GM23338 (cell line): ENCODE measurements around the gene CRTC3. TPM values are rescaled to one million over a fixed set of nuclear protein-coding genes. Genes with fewer than 3 reads are reported as not detected.

Experiments used
- ATAC-seq: fragments of 200-7000 bp; cut with Tn5 transposase; 3 replicates; pipeline ENCODE4 v1.9.1; 2020
- DNase-seq: peaks from one replicate; pipeline ENCODE4 v3.0.0-alpha.2; 2015; ENCODE audit warnings: low spot score
- H2AFZ ChIP-seq: fragments of 200-600 bp; sonication (generic); 2 replicates; pipeline ENCODE4 v1.8.0; 2016; ENCODE audit warnings: antibody characterized with exemption, mild to moderate bottlenecking, moderate library complexity
- H3F3A ChIP-seq: fragments of 200-600 bp; sonication (generic); replicated peaks from 2 replicates; pipeline ENCODE4 v1.8.0; 2017; ENCODE audit warnings: antibody characterized with exemption, mixed run types, low read depth
- H3K27ac ChIP-seq: fragments of 200-600 bp; sonication (generic); 2 replicates; pipeline ENCODE4 v1.6.1; 2016; ENCODE audit warnings: low read depth
- H3K27me3 ChIP-seq: fragments of 200-600 bp; sonication (generic); 2 replicates; pipeline ENCODE4 v1.8.0; 2016; ENCODE audit warnings: mild to moderate bottlenecking, mixed run types, moderate library complexity; ENCODE audit not compliant: insufficient read depth
- H3K36me3 ChIP-seq: fragments of 200-600 bp; sonication (generic); 2 replicates; pipeline ENCODE4 v1.8.0; 2016; ENCODE audit warnings: mild to moderate bottlenecking; ENCODE audit not compliant: insufficient read depth
- H3K4me1 ChIP-seq: fragments of 200-600 bp; sonication (generic); 2 replicates; pipeline ENCODE4 v1.8.0; 2016; ENCODE audit warnings: mild to moderate bottlenecking, moderate library complexity; ENCODE audit not compliant: insufficient read depth
- H3K4me2 ChIP-seq: fragments of 200-600 bp; sonication (generic); 2 replicates; pipeline ENCODE4 v1.7.1; 2017; ENCODE audit warnings: mixed run types
- H3K4me3 ChIP-seq: fragments of 200-600 bp; sonication (generic); 2 replicates; pipeline ENCODE4 v1.6.1; 2016; ENCODE audit warnings: mixed run types
- H3K79me2 ChIP-seq: fragments of 200-600 bp; sonication (generic); replicated peaks from 2 replicates; pipeline ENCODE4 v1.8.0; 2017; ENCODE audit warnings: mild to moderate bottlenecking; ENCODE audit not compliant: insufficient read depth
- H3K9me2 ChIP-seq: fragments of 200-600 bp; sonication (generic); 2 replicates; pipeline ENCODE4 v1.8.0; 2017; ENCODE audit not compliant: insufficient read depth
- H4K20me1 ChIP-seq: fragments of 200-600 bp; sonication (generic); replicated peaks from 2 replicates; pipeline ENCODE4 v1.8.0; 2017; ENCODE audit warnings: mild to moderate bottlenecking; ENCODE audit not compliant: insufficient read depth
- H3K27ac Mint-ChIP-seq: 2 replicates; pipeline ENCODE4 v1.8.0; 2020; ENCODE audit warnings: inconsistent platforms, mild to moderate bottlenecking, moderate library complexity, mixed read lengths
- H3K27me3 Mint-ChIP-seq: 3 replicates; pipeline ENCODE4 v1.8.0; 2022; ENCODE audit warnings: low read depth, mild to moderate bottlenecking, moderate library complexity, mixed read lengths, inconsistent platforms; ENCODE audit not compliant: insufficient read depth, poor library complexity
- H3K36me3 Mint-ChIP-seq: 3 replicates; pipeline ENCODE4 v1.8.0; 2021; ENCODE audit warnings: low read depth, mild to moderate bottlenecking, inconsistent platforms, moderate library complexity, mixed read lengths
- H3K4me1 Mint-ChIP-seq: 3 replicates; pipeline ENCODE4 v1.8.0; 2020; ENCODE audit warnings: mild to moderate bottlenecking, inconsistent platforms, mixed read lengths
- H3K4me3 Mint-ChIP-seq: 3 replicates; pipeline ENCODE4 v1.8.0; 2021; ENCODE audit warnings: moderate library complexity, mild to moderate bottlenecking, inconsistent platforms, mixed read lengths
- H3K9me3 Mint-ChIP-seq: 3 replicates; pipeline ENCODE4 v1.8.0; 2020; ENCODE audit warnings: moderate library complexity, mild to moderate bottlenecking, inconsistent platforms, mixed read lengths
- CREB1 ChIP-seq: fragments of 250-450 bp; sonication (Bioruptor Pico); IDR thresholded peaks from 2 replicates; pipeline ENCODE4 v1.5.0; 2020; ENCODE audit warnings: low read depth, mild to moderate bottlenecking, moderate library complexity
- CTCF ChIP-seq, 2 experiments: fragments of 200-600 bp in 1 of 2; sonication (generic) in 1 of 2; conservative IDR thresholded peaks; 2 replicates each; pipeline versions ENCODE4 v1.5.1 to v1.6.1; 2016 to 2017; ENCODE audit warnings: antibody characterized with exemption in 2 of 2, low read depth in 2 of 2, mild to moderate bottlenecking in 2 of 2, moderate library complexity in 1 of 2
- ETS1 ChIP-seq: IDR thresholded peaks from 2 replicates; pipeline ENCODE4 v1.6.1; 2016; ENCODE audit warnings: antibody characterized with exemption
- EZH2 ChIP-seq: fragments of 200-600 bp; sonication (generic); IDR thresholded peaks from one replicate; pipeline ENCODE4 v1.8.0; 2017; ENCODE audit warnings: antibody characterized with exemption, mild to moderate bottlenecking, low read depth; ENCODE audit not compliant: unreplicated experiment
- EZH2phosphoT487 ChIP-seq: fragments of 200-600 bp; sonication (generic); IDR thresholded peaks from one replicate; pipeline ENCODE4 v1.8.1; 2018; ENCODE audit warnings: antibody characterized with exemption; ENCODE audit not compliant: unreplicated experiment
- JUNB ChIP-seq: IDR thresholded peaks from one replicate; pipeline ENCODE4 v1.6.1; 2016; ENCODE audit warnings: antibody characterized with exemption; ENCODE audit not compliant: unreplicated experiment
- NANOG ChIP-seq: IDR thresholded peaks from 2 replicates; pipeline ENCODE4 v1.6.1; 2016; ENCODE audit warnings: antibody characterized with exemption, borderline replicate concordance
- POLR2AphosphoS5 ChIP-seq: IDR thresholded peaks from 2 replicates; pipeline ENCODE4 v1.6.1; 2016; ENCODE audit warnings: antibody characterized with exemption, low read depth
- REST ChIP-seq: IDR thresholded peaks from one replicate; pipeline ENCODE4 v1.6.1; 2018; ENCODE audit warnings: antibody characterized with exemption; ENCODE audit not compliant: unreplicated experiment
- STAT1 ChIP-seq: IDR thresholded peaks from one replicate; pipeline ENCODE4 v1.6.1; 2016; ENCODE audit warnings: antibody characterized with exemption; ENCODE audit not compliant: unreplicated experiment
- ZNF114 ChIP-seq: fragments of 250-450 bp; sonication (Bioruptor Pico); IDR thresholded peaks from 2 replicates; pipeline ENCODE4 v1.5.0; 2020; ENCODE audit warnings: mild to moderate bottlenecking, moderate library complexity
- ZNF331 ChIP-seq: fragments of 250-450 bp; sonication (Bioruptor Pico); IDR thresholded peaks from 2 replicates; pipeline ENCODE4 v1.5.0; 2020; ENCODE audit warnings: low read depth, mild to moderate bottlenecking, moderate library complexity
- ZNF462 ChIP-seq: fragments of 250-450 bp; sonication (Bioruptor Pico); IDR thresholded peaks from 2 replicates; pipeline ENCODE4 v1.5.0; 2020; ENCODE audit warnings: mild to moderate bottlenecking, moderate library complexity
- polyA plus RNA-seq: library from polyadenylated mRNA; unstranded; fragments of >200 nt; fragmentation: Nextera tagmentation; extraction: Ambion mirVana; gene quantifications from 2 replicates; pipeline ENCODE4 v1.2.1, GENCODE V29; 2016
- total RNA-seq: library from RNA; depleted of rRNA; stranded (reverse); fragments of >200 nt; shearing (Covaris generic); gene quantifications from 2 replicates; pipeline ENCODE4 v1.2.3, GENCODE V29; 2014

CRTC3 gene
- total and polyA plus RNA-seq, 2 experiments from 2014 or later: 2.8 to 3.8 TPM

GRCh38 chr15:90493647-90494046 lies 36.1 kb upstream of the CRTC3 start:
- ATAC-seq (no peak), DNase-seq (no peak)
- Mint-ChIP-seq H3K27me3 (no peaks in the 10 kb centered on the region), H3K4me1 (no peaks in the 10 kb centered on the region), H3K36me3 (peaks cover 45% of the 10 kb centered on the region), H3K4me3 (no peak overlapping the region), H3K9me3 (no peaks in the 10 kb centered on the region), H3K27ac (no peak overlapping the region)
- peaks cover 58% of the 10 kb centered on the region for H3K36me3 ChIP-seq
- no peaks in the 10 kb centered on the region for H3F3A ChIP-seq
- H2AFZ ChIP-seq: no peak overlapping the region
- no peaks in the 10 kb centered on the region for H3K9me2 ChIP-seq
- H3K4me2 ChIP-seq: no peak overlapping the region
- H3K27me3 ChIP-seq: no peaks in the 10 kb centered on the region
- H3K4me3 ChIP-seq: no peak overlapping the region
- H3K4me1 ChIP-seq: no peaks in the 10 kb centered on the region
- H3K79me2 ChIP-seq: no peaks in the 10 kb centered on the region
- 0 out of 2 replicates have a peak, but pooled peaks cover 5% of the 10 kb centered on the region for H4K20me1 ChIP-seq
- H3K27ac ChIP-seq: no peak overlapping the region
- TF ChIP-seq REST: no peak
- TF ChIP-seq POLR2AphosphoS5: no peak
- no peak for TF ChIP-seq ZNF462 (CRISPR knock-in tag)
- TF ChIP-seq ETS1: no peak
- no peak for TF ChIP-seq ZNF331 (CRISPR knock-in tag)
- no peak for TF ChIP-seq EZH2phosphoT487
- no peak for TF ChIP-seq ZNF114
- no peak for TF ChIP-seq CREB1
- TF ChIP-seq CTCF (conservative IDR thresholded peaks at IDR 0.05; ENCODE audit: low read depth in 2 of 2): no peak
- no peak for TF ChIP-seq EZH2
- no peak for TF ChIP-seq NANOG
- TF ChIP-seq JUNB: no peak
- no peak for TF ChIP-seq STAT1
